WTC11 (cell line): ENCODE data around the gene ACVR1B. TPM values are rescaled to one million over a fixed set of nuclear protein-coding genes. Genes with fewer than 3 reads are reported as not detected.

Experiments
- ATAC-seq: fragments of 200-7000 bp; cut with Tn5 transposase; 2 replicates; pipeline ENCODE4 v1.10.0; 2021; ENCODE audit warnings: mild to moderate bottlenecking, moderate library complexity
- CTCF ChIA-PET: fragments of 300-600 bp; sonication (Branson Sonifier 250); formaldehyde crosslinking; loops from one replicate; lab custom pipeline; 2021; ENCODE audit warnings: antibody characterized with exemption; lab: Charles Lee
- POLR2A ChIA-PET: fragments of 350-600 bp; sonication (Branson Sonifier 250); formaldehyde crosslinking; loops from one replicate; lab custom pipeline; 2021; ENCODE audit warnings: antibody characterized with exemption; lab: Charles Lee
- DNase-seq: peaks from one replicate; pipeline ENCODE4 v3.0.0; 2021; ENCODE audit warnings: low spot score
- H3K27ac Mint-ChIP-seq: 2 replicates; pipeline ENCODE4 v1.8.0; 2021; ENCODE audit warnings: mixed read lengths
- H3K27me3 Mint-ChIP-seq: 2 replicates; pipeline ENCODE4 v1.8.0; 2021; ENCODE audit warnings: low read depth, mild to moderate bottlenecking, moderate library complexity, mixed read lengths
- H3K36me3 Mint-ChIP-seq: 2 replicates; pipeline ENCODE4 v1.8.0; 2021; ENCODE audit warnings: mixed read lengths
- H3K4me1 Mint-ChIP-seq: 2 replicates; pipeline ENCODE4 v1.8.0; 2022; ENCODE audit warnings: mixed read lengths
- H3K4me3 Mint-ChIP-seq: 2 replicates; pipeline ENCODE4 v1.8.0; 2021; ENCODE audit warnings: mild to moderate bottlenecking, moderate library complexity, mixed read lengths
- H3K9me3 Mint-ChIP-seq: 2 replicates; pipeline ENCODE4 v1.8.0; 2021; ENCODE audit warnings: mixed read lengths
- ARID4B ChIP-seq: sonication (generic); formaldehyde crosslinking; IDR thresholded peaks from 2 replicates; pipeline ENCODE4 v1.8.0; 2023; ENCODE audit warnings: missing genetic modification reagents, mild to moderate bottlenecking, borderline replicate concordance
- CREM ChIP-seq: sonication (generic); formaldehyde crosslinking; IDR thresholded peaks from 2 replicates; pipeline ENCODE4 v1.8.1; 2022; ENCODE audit warnings: mild to moderate bottlenecking, missing genetic modification reagents, moderate library complexity
- FOXK1 ChIP-seq: sonication (generic); formaldehyde crosslinking; IDR thresholded peaks from 2 replicates; pipeline ENCODE4 v1.8.0; 2022; ENCODE audit warnings: mild to moderate bottlenecking, moderate library complexity, missing genetic modification reagents
- GRHL2 ChIP-seq: fragments of 250-450 bp; sonication (Bioruptor Pico); IDR thresholded peaks from 2 replicates; pipeline ENCODE4 v1.8.0; 2022; ENCODE audit warnings: mild to moderate bottlenecking, moderate library complexity; ENCODE audit not compliant: insufficient replicate concordance, severe bottlenecking
- HMGA2 ChIP-seq: fragments of 250-450 bp; sonication (Bioruptor Pico); IDR thresholded peaks from 2 replicates; pipeline ENCODE4 v1.4.0; 2021; ENCODE audit warnings: mild to moderate bottlenecking, moderate library complexity
- MAX ChIP-seq: sonication (generic); formaldehyde crosslinking; IDR thresholded peaks from 2 replicates; pipeline ENCODE4 v1.8.0; 2022; ENCODE audit warnings: mild to moderate bottlenecking, missing genetic modification reagents
- MXD4 ChIP-seq: fragments of 250-450 bp; sonication (Bioruptor Pico); IDR thresholded peaks from 2 replicates; pipeline ENCODE4 v1.8.0; 2021; ENCODE audit warnings: mild to moderate bottlenecking, moderate library complexity, borderline replicate concordance
- NFYB ChIP-seq: sonication (generic); formaldehyde crosslinking; conservative IDR thresholded peaks from 2 replicates; pipeline ENCODE4 v1.8.0; 2022; ENCODE audit warnings: low read depth, missing genetic modification reagents
- NR3C1 ChIP-seq: sonication (generic); formaldehyde crosslinking; conservative IDR thresholded peaks from 2 replicates; pipeline ENCODE4 v1.8.1; 2023; ENCODE audit warnings: low read depth, mild to moderate bottlenecking, missing genetic modification reagents
- PREB ChIP-seq: sonication (generic); formaldehyde crosslinking; IDR thresholded peaks from 2 replicates; pipeline ENCODE4 v1.8.1; 2022; ENCODE audit warnings: mild to moderate bottlenecking, missing genetic modification reagents, moderate library complexity, borderline replicate concordance
- TCF7 ChIP-seq: sonication (generic); formaldehyde crosslinking; IDR thresholded peaks from 2 replicates; pipeline ENCODE4 v1.8.0; 2022; ENCODE audit warnings: mild to moderate bottlenecking, low read depth, missing genetic modification reagents, moderate library complexity
- ZNF263 ChIP-seq: sonication (generic); formaldehyde crosslinking; IDR thresholded peaks from 2 replicates; pipeline ENCODE4 v1.8.1; 2022; ENCODE audit warnings: low read depth, mild to moderate bottlenecking, moderate library complexity, missing genetic modification reagents
- ZNF317 ChIP-seq: sonication (generic); formaldehyde crosslinking; IDR thresholded peaks from 2 replicates; pipeline ENCODE4 v1.8.1; 2023; ENCODE audit warnings: low read depth, mild to moderate bottlenecking, moderate library complexity, missing genetic modification reagents, borderline replicate concordance
- ZNF423 ChIP-seq: fragments of 250-450 bp; sonication (Bioruptor Pico); IDR thresholded peaks from 2 replicates; pipeline ENCODE4 v2.1.2; 2022; ENCODE audit warnings: mild to moderate bottlenecking, moderate library complexity
- ZNF425 ChIP-seq: fragments of 250-450 bp; sonication (Bioruptor Pico); conservative IDR thresholded peaks from 2 replicates; pipeline ENCODE4 v1.9.0; 2021; ENCODE audit warnings: mild to moderate bottlenecking
- ZNF671 ChIP-seq: fragments of 250-450 bp; sonication (Bioruptor Pico); IDR thresholded peaks from 2 replicates; pipeline ENCODE4 v1.8.0; 2021; ENCODE audit warnings: mild to moderate bottlenecking
- total RNA-seq: library from RNA; stranded (reverse); gene quantifications from 3 replicates; pipeline ENCODE4 v1.2.3, GENCODE V29; 2021
- TF ChIP-seq, protein P1 (sequence below): sonication (generic); formaldehyde crosslinking; IDR thresholded peaks from 2 replicates; pipeline ENCODE4 v1.8.0; 2022; ENCODE audit warnings: mild to moderate bottlenecking, missing genetic modification reagents
- TF ChIP-seq, protein P2 (sequence below): sonication (generic); formaldehyde crosslinking; IDR thresholded peaks from 2 replicates; pipeline ENCODE4 v1.8.0; 2022; ENCODE audit warnings: mild to moderate bottlenecking, missing genetic modification reagents
- TF ChIP-seq, protein P3 (sequence below): sonication (generic); formaldehyde crosslinking; IDR thresholded peaks from 2 replicates; pipeline ENCODE4 v1.8.1; 2022; ENCODE audit warnings: missing genetic modification reagents, borderline replicate concordance

The ACVR1B gene
- total RNA-seq, 1 experiment from 2014 or later: 24.1 TPM

DNA sequence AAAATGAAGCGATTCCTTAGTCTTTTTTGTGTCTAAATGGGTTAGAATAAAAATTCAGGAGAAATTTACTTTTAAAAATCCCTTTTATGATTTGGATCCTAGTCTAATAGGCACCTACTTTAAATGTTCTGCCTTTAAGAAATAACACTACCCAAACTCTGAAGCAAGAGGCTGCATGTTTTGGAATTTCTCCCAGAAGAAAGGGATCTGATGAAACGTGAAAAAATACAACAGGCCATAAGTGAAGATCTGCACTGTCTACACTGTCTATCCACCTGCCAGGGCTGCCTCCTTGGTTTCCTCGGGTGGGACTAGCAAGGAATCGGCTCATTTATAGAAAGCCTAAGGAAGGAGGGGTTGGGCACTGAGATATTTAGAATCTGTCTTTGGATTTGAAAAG, 22.1 kb downstream of the ACVR1B start (continued):
- TF ChIP-seq ZNF263: no peak
- TF ChIP-seq NFYB (CRISPR knock-in tag): no peak
- TF ChIP-seq FOXK1 (CRISPR knock-in tag): no peak
- no peak for TF ChIP-seq TCF7
- no peak for TF ChIP-seq ZNF671 (CRISPR knock-in tag)

- POLR2A ChIA-PET: interaction anchor here (0.7 kb wide), 1 partner anchor 9 kb away, joined by 3 read pairs; no protein-coding TSS in a partner anchor
- peaks cover 31% of the 10 kb centered on the region for H3K4me1 Mint-ChIP-seq
Observed at GRCh38 chr12:51974646-51975045, 23.1 kb downstream of the ACVR1B start.

GRCh38 chr12:51975196-51975595, 23.7 kb downstream of the ACVR1B start:
- no peak overlapping the region for H3K27ac Mint-ChIP-seq
- DNase-seq (no peak), ATAC-seq (no peak)
- H3K9me3 Mint-ChIP-seq: no peaks in the 10 kb centered on the region
- ChIA-PET POLR2A (interaction anchor here (0.7 kb wide), 1 partner anchor 10 kb away, joined by 3 read pairs; no protein-coding TSS in a partner anchor), CTCF (interaction anchor here (0.8 to 1.9 kb wide), 7 partner anchors 10 to 145 kb away, joined by 3 to 8 read pairs (median 3); no protein-coding TSS in a partner anchor)
- no peaks in the 10 kb centered on the region for H3K27me3 Mint-ChIP-seq
- peaks cover 30% of the 10 kb centered on the region for H3K36me3 Mint-ChIP-seq
- no peak overlapping the region for H3K4me3 Mint-ChIP-seq
- peaks cover 31% of the 10 kb centered on the region for H3K4me1 Mint-ChIP-seq
- TF ChIP-seq HMGA2 (CRISPR knock-in tag) (no peak), MXD4 (CRISPR knock-in tag) (no peak), GRHL2 (CRISPR knock-in tag) (no peak), MAX (CRISPR knock-in tag) (no peak), ZNF425 (CRISPR knock-in tag) (no peak), CREM (CRISPR knock-in tag) (no peak), NR3C1 (no peak), ZNF317 (CRISPR knock-in tag) (no peak), PREB (CRISPR knock-in tag) (no peak), ARID4B (CRISPR knock-in tag) (no peak)
- TF ChIP-seq, protein P1, sequence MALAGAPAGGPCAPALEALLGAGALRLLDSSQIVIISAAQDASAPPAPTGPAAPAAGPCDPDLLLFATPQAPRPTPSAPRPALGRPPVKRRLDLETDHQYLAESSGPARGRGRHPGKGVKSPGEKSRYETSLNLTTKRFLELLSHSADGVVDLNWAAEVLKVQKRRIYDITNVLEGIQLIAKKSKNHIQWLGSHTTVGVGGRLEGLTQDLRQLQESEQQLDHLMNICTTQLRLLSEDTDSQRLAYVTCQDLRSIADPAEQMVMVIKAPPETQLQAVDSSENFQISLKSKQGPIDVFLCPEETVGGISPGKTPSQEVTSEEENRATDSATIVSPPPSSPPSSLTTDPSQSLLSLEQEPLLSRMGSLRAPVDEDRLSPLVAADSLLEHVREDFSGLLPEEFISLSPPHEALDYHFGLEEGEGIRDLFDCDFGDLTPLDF (CRISPR knock-in tag): no peak
- TF ChIP-seq, protein P2, sequence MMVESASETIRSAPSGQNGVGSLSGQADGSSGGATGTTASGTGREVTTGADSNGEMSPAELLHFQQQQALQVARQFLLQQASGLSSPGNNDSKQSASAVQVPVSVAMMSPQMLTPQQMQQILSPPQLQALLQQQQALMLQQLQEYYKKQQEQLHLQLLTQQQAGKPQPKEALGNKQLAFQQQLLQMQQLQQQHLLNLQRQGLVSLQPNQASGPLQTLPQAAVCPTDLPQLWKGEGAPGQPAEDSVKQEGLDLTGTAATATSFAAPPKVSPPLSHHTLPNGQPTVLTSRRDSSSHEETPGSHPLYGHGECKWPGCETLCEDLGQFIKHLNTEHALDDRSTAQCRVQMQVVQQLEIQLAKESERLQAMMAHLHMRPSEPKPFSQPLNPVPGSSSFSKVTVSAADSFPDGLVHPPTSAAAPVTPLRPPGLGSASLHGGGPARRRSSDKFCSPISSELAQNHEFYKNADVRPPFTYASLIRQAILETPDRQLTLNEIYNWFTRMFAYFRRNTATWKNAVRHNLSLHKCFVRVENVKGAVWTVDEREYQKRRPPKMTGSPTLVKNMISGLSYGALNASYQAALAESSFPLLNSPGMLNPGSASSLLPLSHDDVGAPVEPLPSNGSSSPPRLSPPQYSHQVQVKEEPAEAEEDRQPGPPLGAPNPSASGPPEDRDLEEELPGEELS: no peak
- TF ChIP-seq, protein P3, sequence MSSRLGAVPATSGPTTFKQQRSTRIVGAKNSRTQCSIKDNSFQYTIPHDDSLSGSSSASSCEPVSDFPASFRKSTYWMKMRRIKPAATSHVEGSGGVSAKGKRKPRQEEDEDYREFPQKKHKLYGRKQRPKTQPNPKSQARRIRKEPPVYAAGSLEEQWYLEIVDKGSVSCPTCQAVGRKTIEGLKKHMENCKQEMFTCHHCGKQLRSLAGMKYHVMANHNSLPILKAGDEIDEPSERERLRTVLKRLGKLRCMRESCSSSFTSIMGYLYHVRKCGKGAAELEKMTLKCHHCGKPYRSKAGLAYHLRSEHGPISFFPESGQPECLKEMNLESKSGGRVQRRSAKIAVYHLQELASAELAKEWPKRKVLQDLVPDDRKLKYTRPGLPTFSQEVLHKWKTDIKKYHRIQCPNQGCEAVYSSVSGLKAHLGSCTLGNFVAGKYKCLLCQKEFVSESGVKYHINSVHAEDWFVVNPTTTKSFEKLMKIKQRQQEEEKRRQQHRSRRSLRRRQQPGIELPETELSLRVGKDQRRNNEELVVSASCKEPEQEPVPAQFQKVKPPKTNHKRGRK (CRISPR knock-in tag): no peak

More at GRCh38 chr12:51974646-51975045, 23.1 kb downstream of the ACVR1B start:
- H3K36me3 Mint-ChIP-seq: peaks cover 29% of the 10 kb centered on the region
- DNase-seq (no peak), ATAC-seq (no peak)
- CTCF ChIA-PET: interaction anchor here (0.8 to 1.9 kb wide), 8 partner anchors 9 to 146 kb away, joined by 3 to 8 read pairs (median 3); no protein-coding TSS in a partner anchor
- no peak for TF ChIP-seq MAX (CRISPR knock-in tag)
- TF ChIP-seq ZNF423 (CRISPR knock-in tag): peak; percentile 39; the same call in 1 of the 2 replicates
- H3K27me3 Mint-ChIP-seq: no peaks in the 10 kb centered on the region
- H3K27ac Mint-ChIP-seq: no peak overlapping the region
- no peak overlapping the region for H3K4me3 Mint-ChIP-seq
- H3K9me3 Mint-ChIP-seq: no peaks in the 10 kb centered on the region
